Fibroblast of pulmonary artery (primary cell): ENCODE results near the gene LIPT2.

Source experiments
- DNase-seq: peaks from one replicate; pipeline ENCODE4 v3.0.0-alpha.2; 2010; ENCODE audit warnings: low read depth
- H3K4me3 ChIP-seq: replicated peaks from 2 replicates; pipeline ENCODE4 v1.5.1; 2011; ENCODE audit warnings: low read depth, mild to moderate bottlenecking, control low read depth, low read length, moderate library complexity
- TF ChIP-seq, protein P1 (sequence below): IDR thresholded peaks from 2 replicates; pipeline ENCODE4 v1.5.1; 2011; ENCODE audit warnings: mild to moderate bottlenecking, control low read depth, low read length, inconsistent platforms; ENCODE audit errors: missing control alignments

The LIPT2 gene

DNA sequence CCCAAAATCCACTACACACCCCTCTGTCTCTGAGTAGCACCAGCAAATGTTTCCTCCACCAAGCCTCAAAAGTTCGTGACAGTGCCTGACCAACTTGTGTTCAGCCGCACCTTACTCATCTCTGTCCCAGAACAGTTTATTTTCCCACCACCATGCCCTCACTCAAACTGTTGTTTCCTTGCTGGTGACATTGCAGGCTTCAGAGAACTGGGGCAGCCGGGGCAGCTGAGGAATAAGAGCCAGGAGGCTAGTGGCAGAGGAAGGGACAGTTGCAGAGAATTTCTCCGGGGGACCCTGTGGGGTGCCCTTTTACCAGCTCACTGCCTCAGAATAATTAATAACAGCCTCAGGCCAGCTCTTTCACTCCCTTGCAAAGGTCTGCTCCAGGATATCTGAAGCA, 25.5 kb downstream of the LIPT2 start:
- H3K4me3 ChIP-seq = no peak overlapping the region
- TF ChIP-seq, protein P1, sequence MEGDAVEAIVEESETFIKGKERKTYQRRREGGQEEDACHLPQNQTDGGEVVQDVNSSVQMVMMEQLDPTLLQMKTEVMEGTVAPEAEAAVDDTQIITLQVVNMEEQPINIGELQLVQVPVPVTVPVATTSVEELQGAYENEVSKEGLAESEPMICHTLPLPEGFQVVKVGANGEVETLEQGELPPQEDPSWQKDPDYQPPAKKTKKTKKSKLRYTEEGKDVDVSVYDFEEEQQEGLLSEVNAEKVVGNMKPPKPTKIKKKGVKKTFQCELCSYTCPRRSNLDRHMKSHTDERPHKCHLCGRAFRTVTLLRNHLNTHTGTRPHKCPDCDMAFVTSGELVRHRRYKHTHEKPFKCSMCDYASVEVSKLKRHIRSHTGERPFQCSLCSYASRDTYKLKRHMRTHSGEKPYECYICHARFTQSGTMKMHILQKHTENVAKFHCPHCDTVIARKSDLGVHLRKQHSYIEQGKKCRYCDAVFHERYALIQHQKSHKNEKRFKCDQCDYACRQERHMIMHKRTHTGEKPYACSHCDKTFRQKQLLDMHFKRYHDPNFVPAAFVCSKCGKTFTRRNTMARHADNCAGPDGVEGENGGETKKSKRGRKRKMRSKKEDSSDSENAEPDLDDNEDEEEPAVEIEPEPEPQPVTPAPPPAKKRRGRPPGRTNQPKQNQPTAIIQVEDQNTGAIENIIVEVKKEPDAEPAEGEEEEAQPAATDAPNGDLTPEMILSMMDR = no peak
- no peak for DNase-seq

DNA sequence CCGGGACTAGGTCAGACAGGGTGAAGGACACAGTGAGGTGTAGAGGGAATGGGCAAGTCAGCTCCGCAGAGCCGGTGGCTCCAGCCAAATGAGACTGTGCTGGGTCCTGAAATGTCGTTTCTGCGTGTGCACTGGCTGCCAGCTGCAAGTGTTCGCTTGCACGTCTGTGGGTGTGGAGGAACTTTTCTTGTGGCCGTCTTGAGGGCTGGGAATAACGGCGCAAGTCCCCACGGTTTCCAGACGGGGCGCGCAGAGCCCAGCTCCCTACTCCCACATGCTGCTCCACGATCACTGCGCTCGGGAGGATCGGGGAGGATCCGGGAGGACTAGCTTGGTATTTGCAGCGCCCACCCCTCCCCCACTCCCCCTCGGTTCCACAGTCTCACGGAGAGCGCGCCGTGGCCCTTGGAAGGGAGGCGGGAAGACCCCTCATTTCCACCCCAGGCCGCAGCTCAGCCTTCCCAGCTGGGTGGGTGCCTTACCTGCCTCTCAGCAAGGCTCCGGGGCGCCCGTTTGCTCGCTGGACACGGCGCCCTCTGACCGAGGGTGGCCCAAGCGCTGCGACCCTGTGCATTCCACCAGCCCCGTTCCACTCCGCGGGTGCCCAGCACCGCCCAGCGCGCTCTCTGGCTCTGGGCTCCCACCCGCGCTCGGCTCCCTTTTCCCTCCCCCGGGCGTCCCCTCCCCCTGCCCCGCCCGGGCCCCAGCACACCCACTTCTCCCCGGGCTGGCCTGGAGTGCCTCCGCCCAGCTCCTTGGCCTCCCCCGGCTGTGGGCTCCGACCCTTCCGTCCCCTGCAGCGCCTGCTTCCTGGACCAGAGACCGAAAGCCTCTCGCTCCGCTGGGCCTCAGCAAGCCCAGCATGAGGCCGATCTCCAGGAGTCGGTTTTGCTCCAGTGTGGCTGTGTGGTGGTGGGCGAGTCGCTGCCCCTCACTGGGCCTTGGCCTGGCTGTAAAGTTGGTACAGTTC, 26.3 kb downstream of the LIPT2 start, which contains the start of gene KCNE3:
Gene KCNE3 (minus strand): TSS at position 634 of the 970 bp plus-strand sequence. CDS start 9,986 bp downstream, outside the sequence.
- peak within 1 kb of the TSS; percentile 57 for H3K4me3 ChIP-seq
- peak; percentile 49 for DNase-seq

GRCh38 chr11:74465291-74465708, 28.2 kb downstream of the LIPT2 start:
- no peak for DNase-seq
- no peak overlapping the region for H3K4me3 ChIP-seq
- TF ChIP-seq, protein P1 = no peak

More for the DNA sequence above, 26.3 kb downstream of the LIPT2 start, which contains the start of gene KCNE3:
- TF ChIP-seq, protein P1 = no peak

DNA sequence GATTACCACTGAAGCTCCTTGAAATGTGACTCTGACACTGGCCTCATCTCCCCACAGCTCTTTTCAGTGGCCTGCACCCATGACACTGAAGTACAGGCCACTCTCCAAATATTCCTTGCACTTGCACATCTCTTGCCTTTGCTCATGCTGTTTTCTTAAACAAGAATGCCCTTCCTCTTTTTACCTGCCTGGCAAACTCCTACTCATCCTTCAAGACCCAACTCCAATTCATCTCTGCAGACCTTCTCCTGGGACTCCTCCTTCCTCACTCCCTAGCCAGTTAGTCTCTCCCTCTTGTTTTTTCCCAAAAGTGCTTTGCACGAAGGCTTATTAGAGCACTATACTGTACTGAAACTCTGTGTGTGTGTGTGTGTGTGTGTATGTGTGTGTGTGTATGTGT, 28.8 kb downstream of the LIPT2 start:
- TF ChIP-seq, protein P1 = no peak
- no peak overlapping the region for H3K4me3 ChIP-seq
- DNase-seq = no peak

DNA sequence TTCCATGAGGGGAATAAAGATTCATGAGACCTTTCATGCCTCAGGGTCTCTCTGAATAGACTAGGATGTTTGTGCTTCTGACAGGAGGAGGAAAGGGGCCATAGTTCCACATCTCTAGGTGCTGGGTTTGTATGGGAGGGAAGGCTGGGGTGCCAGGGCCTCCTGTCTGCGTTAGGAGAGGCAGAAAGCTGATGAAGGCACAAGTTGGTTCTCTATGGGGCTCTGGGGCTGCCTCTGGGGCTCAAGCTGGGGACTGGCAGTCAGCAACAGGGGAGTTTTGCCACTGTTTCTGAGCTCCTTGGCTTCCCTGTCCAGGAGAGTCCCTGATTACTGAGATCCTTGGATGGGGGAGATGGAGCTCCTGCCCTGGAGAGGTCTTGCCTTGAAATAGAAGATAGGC, 30.3 kb downstream of the LIPT2 start:
- no peak overlapping the region for H3K4me3 ChIP-seq
- TF ChIP-seq, protein P1 = no peak
- no peak for DNase-seq

- DNase-seq = no peak
- TF ChIP-seq, protein P1 = no peak
- H3K4me3 ChIP-seq = no peak overlapping the region
These were observed 30.9 kb downstream of the LIPT2 start for GRCh38 chr11:74462631-74463030.
